ENCODE measurements around the gene HOXA7.

GRCh38 chr7:27156916-27157701 is 634 bp upstream of the HOXA7 start:
- TF ChIP-seq FOXJ3 (CRISPR knock-in tag; IDR thresholded peaks at IDR 0.05) (no peak), CTCF (IDR thresholded peaks at IDR 0.05) (no peak), TAF1 (IDR thresholded peaks at IDR 0.05; ENCODE audit: borderline replicate concordance, low read depth, low read length) (no peak)

Measured in SK-N-SH (cell line).